DND-41 (cell line): ENCODE results near the gene CHIT1.

Source experiments
- EZH2 ChIP-seq: IDR thresholded peaks from 3 replicates; pipeline ENCODE4 v1.6.1; 2012; ENCODE audit warnings: borderline replicate concordance, low read depth, mild to moderate bottlenecking, moderate library complexity, low read length, inconsistent platforms; ENCODE audit not compliant: severe bottlenecking
- TF ChIP-seq, protein P1 (sequence below): IDR thresholded peaks from 2 replicates; pipeline ENCODE4 v1.5.1; 2012; ENCODE audit warnings: borderline replicate concordance, low read length, moderate library complexity, mild to moderate bottlenecking; ENCODE audit not compliant: poor library complexity, severe bottlenecking; ENCODE audit errors: extremely low read depth

DNA sequence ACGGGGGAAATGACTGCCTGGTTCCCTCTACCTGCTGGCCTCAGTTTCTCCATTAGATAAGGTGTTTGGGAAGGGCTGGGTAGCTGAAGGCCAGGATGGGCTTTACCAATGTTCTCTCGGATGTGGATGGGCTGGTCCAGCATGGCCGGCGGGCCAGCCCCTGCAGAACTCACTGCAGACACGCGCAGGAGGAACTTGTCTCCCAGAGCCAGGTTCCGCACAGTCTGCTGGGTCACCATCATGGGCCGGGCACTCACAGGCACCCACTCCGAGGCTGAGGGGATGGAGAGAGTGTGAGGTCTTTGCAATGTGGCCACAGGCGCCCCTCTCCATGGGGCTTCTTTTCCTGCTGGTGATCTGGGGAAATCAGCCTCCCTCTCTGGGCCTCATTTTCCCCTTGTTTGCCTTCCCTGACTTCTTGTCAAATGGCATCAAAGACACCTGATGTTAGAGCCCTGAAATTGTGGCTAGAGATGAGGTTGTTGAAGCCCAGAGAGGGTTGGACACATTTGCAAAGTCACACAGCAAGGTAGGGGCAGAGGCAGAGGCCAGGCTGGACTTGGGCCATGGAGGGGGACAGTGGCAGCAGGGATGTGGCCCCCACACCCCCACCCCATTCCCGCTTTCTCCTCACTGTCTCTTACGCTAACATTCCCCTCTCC, 55.0 kb downstream of the CHIT1 start:
- TF ChIP-seq EZH2, result no peak
- TF ChIP-seq, protein P1, sequence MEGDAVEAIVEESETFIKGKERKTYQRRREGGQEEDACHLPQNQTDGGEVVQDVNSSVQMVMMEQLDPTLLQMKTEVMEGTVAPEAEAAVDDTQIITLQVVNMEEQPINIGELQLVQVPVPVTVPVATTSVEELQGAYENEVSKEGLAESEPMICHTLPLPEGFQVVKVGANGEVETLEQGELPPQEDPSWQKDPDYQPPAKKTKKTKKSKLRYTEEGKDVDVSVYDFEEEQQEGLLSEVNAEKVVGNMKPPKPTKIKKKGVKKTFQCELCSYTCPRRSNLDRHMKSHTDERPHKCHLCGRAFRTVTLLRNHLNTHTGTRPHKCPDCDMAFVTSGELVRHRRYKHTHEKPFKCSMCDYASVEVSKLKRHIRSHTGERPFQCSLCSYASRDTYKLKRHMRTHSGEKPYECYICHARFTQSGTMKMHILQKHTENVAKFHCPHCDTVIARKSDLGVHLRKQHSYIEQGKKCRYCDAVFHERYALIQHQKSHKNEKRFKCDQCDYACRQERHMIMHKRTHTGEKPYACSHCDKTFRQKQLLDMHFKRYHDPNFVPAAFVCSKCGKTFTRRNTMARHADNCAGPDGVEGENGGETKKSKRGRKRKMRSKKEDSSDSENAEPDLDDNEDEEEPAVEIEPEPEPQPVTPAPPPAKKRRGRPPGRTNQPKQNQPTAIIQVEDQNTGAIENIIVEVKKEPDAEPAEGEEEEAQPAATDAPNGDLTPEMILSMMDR, result no peak
